Activated naive CD4-positive, alpha-beta T cell treated with anti-CD3 and anti-CD28 coated beads, Interleukin-2, amount 10 ng/mL, durations not matched to agents 7 days and 5 days (primary cell): ENCODE data around the gene CHST3.

Experiments
- CTCF ChIA-PET: fragments of 350-600 bp; sonication (Branson Sonifier 250); formaldehyde crosslinking; loops from one replicate; lab custom pipeline; 2021; ENCODE audit warnings: antibody characterized with exemption; lab: Charles Lee
- DNase-seq: peaks from one replicate; pipeline ENCODE4 v3.0.0-alpha.2; 2020
- H3K27ac Mint-ChIP-seq: one replicate; pipeline ENCODE4 v1.8.0; 2021; ENCODE audit warnings: mild to moderate bottlenecking, moderate library complexity, mixed read lengths
- H3K27me3 Mint-ChIP-seq: one replicate; pipeline ENCODE4 v1.8.0; 2021; ENCODE audit warnings: mild to moderate bottlenecking, mixed read lengths
- H3K36me3 Mint-ChIP-seq: one replicate; pipeline ENCODE4 v1.8.0; 2021; ENCODE audit warnings: mixed read lengths
- H3K4me1 Mint-ChIP-seq: one replicate; pipeline ENCODE4 v1.8.0; 2021; ENCODE audit warnings: mixed read lengths
- H3K4me3 Mint-ChIP-seq: one replicate; pipeline ENCODE4 v1.8.0; 2021; ENCODE audit warnings: mild to moderate bottlenecking, moderate library complexity, mixed read lengths
- H3K9me3 Mint-ChIP-seq: one replicate; pipeline ENCODE4 v1.8.0; 2021; ENCODE audit warnings: mixed read lengths

CHST3 gene

DNA sequence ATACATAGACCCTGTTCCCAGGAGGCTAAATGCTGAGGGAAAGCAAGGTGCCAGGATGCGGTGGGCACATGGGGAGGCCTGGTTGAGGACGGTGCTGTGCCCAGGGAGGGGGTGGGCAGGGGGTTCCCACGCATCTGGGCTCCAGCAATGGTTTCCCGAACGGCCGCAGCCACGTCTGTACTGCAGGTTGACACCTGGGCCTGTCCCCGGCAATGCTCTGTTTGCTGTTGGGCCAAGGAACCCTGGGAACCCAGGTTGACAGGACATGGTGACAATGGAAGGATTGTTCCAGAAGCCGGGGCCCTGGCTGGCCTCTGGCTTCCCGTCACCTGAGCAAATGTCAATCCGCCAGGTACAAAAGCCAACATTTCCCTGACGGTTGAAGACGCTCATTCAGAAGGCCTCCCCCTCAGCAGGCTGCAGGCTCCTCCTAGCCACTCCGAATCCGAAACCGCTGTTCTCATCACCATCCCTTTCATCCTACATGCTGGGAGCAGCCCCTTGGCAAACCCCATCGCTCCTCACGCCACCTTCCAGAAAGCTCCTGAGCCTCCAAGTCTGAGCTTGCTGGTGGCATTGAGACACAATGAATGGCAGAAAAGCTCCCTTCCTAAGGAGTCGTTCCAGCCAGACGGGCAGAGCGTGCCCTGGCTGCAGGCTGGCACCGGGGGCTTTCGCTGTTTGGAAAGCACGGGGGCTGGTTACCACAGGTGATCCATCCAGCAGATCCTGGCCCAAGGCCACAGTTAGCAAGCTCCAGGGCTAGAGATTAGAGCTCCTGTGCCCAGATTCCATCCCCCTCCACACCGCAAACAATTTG lies 92.9 kb downstream of the CHST3 start:
- H3K4me1 Mint-ChIP-seq: peaks cover 4% of the 10 kb centered on the region
- peaks cover 28% of the 10 kb centered on the region for H3K27me3 Mint-ChIP-seq
- DNase-seq: no peak
- no peaks in the 10 kb centered on the region for H3K9me3 Mint-ChIP-seq
- no peak overlapping the region for H3K27ac Mint-ChIP-seq
- H3K4me3 Mint-ChIP-seq: no peak overlapping the region
- CTCF ChIA-PET: interaction anchor here (0.7 to 2.1 kb wide), 3 partner anchors 9 to 286 kb away, joined by 3 to 9 read pairs (median 6); no protein-coding TSS in a partner anchor
- H3K36me3 Mint-ChIP-seq: peaks cover 27% of the 10 kb centered on the region

GRCh38 chr10:72058347-72058898 lies 94.2 kb downstream of the CHST3 start:
- CTCF ChIA-PET: interaction anchor here (2.1 kb wide), 1 partner anchor 10 kb away, joined by 9 read pairs; no protein-coding TSS in a partner anchor
- no peaks in the 10 kb centered on the region for H3K9me3 Mint-ChIP-seq
- no peak for DNase-seq
- peaks cover 21% of the 10 kb centered on the region for H3K27me3 Mint-ChIP-seq
- H3K4me3 Mint-ChIP-seq: no peak overlapping the region
- H3K36me3 Mint-ChIP-seq: peaks cover 38% of the 10 kb centered on the region
- peaks cover 4% of the 10 kb centered on the region for H3K4me1 Mint-ChIP-seq
- peak overlapping the region; percentile 69 for H3K27ac Mint-ChIP-seq

DNA sequence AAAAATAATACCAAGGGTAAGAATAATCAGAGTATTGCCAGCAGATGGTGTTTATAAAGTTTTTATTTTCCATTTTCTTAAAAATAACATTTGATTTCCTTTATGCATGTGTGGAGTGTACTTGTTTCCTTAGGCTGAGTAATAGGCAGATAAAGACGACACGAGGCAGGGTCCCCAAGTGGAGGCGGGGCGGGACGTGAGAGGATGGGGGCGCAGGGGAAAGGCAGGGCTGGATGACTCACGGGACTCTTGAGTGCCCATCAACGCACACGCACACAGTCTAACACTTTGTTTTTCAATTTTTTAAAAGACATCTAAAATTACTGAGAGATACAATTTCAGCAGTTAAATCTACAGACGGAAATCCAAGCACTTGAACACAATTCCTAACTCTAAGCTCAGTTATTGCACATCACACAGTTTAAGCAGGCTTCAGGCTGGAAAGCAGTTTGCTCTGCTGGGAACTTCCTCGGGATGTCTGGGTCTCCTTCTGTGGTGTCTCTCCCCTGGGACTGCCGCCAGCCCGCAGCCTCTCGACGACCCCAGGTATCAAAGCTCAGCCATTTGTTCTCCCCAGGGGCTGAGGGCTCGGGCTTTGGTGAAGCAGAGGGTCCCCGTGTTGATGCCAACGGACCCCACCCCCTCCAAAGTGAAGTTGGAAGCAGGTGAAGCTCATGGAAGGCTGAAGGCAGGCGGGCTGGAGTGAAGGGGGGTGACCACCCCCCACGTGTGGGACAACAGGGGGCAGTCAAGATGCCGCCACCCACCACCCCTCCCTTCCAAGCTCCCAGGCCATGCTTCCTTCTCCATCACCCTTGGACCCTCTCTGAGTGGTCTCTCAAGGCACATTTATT lies 95.0 kb downstream of the CHST3 start:
- DNase-seq: no peak
- Mint-ChIP-seq H3K27me3 (peaks cover 16% of the 10 kb centered on the region), H3K9me3 (no peaks in the 10 kb centered on the region), H3K36me3 (peaks cover 44% of the 10 kb centered on the region), H3K4me3 (no peak overlapping the region), H3K4me1 (peaks cover 4% of the 10 kb centered on the region), H3K27ac (peak overlapping the region; percentile 78)
- CTCF ChIA-PET: interaction anchor here (0.7 to 2.1 kb wide), 3 partner anchors 11 to 12 kb away, joined by 3 to 9 read pairs (median 3); no protein-coding TSS in a partner anchor

DNA sequence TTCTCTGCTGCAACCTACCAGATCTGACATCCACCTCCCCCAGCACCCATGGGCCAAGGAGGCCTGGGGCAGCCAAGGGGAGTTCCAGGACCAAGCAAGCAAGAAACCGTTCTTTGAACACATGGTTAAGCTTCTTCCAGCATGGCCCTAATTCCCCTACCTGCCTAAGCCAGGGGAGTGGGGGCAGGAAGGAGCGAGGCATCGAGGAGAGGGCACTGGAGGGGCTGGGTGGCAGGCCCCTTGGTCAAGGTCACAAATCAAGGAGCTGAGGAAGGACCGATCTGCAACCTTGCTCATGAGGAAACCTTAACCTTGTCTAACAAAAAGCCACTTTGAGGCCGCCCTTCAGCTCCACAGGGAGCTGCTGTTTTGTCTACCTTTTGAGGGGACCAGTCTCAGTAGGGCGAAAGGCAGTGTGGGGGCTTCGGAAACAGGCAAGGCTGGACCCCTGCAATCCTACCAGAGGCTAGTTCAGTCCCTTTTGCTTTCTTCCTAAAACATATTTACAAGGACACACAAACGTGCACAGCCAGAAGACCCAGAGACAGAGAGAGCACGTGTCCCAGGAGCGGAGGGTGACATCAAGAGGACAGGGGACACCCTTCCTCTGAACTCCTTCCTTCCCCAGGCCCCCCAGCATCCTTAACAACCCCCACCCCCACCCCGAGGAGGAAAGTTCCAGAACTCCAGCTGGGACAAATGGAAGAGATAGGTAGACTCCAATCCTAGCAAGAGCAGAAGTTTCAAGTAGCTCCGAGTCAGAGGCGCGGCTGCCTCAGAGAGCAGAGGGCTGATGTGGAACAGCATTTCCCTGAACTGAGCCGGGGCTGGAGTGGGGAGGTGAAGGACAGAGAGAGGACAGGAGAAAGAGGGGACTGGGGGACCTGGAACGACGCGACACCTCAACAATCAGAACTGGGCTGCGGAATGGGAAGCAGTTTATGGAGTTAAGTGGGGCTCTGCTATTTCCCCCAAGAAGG lies 95.9 kb downstream of the CHST3 start:
- Mint-ChIP-seq H3K4me3 (no peak overlapping the region), H3K27ac (peak overlapping the region; percentile 70), H3K27me3 (peaks cover 13% of the 10 kb centered on the region), H3K4me1 (no peaks in the 10 kb centered on the region), H3K36me3 (peaks cover 47% of the 10 kb centered on the region), H3K9me3 (no peaks in the 10 kb centered on the region)
- DNase-seq: no peak
- CTCF ChIA-PET: interaction anchor here (0.7 to 1.1 kb wide), 2 partner anchors 11 to 12 kb away, joined by 3 read pairs; no protein-coding TSS in a partner anchor

DNA sequence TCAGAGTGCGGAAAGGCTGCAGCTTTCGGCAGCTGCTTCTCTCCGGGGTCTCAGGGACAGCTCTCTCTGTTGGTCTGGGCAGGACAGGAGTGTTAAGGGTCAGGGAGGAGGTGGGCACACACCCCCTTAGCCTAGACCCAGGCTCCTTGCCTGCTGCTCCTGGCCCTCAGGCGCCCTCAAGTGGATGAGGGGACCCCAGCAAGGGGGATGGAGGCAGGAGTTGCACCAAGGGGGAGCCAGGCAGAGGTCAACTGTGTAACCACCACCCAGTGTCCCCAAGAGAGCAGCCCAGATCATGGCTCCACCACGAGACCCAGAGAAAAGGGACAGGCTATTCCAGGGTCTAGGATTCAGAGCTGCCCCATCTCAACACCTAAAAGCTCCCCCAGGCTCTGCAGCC lies 97.3 kb downstream of the CHST3 start:
- DNase-seq: no peak
- Mint-ChIP-seq H3K27me3 (peaks cover 5% of the 10 kb centered on the region), H3K27ac (peak overlapping the region; percentile 75), H3K4me1 (no peaks in the 10 kb centered on the region), H3K4me3 (no peak overlapping the region), H3K9me3 (no peaks in the 10 kb centered on the region), H3K36me3 (peaks cover 55% of the 10 kb centered on the region)
- CTCF ChIA-PET: interaction anchor here (0.6 to 2.3 kb wide), 6 partner anchors 12 to 276 kb away, joined by 3 to 9 read pairs (median 3); no protein-coding TSS in a partner anchor

GRCh38 chr10:72061930-72062329 lies 97.7 kb downstream of the CHST3 start:
- Mint-ChIP-seq H3K4me1 (no peaks in the 10 kb centered on the region), H3K27me3 (peaks cover 5% of the 10 kb centered on the region), H3K27ac (peak overlapping the region; percentile 75), H3K36me3 (peaks cover 58% of the 10 kb centered on the region), H3K9me3 (no peaks in the 10 kb centered on the region), H3K4me3 (no peak overlapping the region)
- CTCF ChIA-PET: interaction anchor here (0.6 to 2.3 kb wide), 6 partner anchors 13 to 275 kb away, joined by 3 to 9 read pairs (median 3); no protein-coding TSS in a partner anchor
- no peak for DNase-seq

GRCh38 chr10:72062382-72062781 lies 98.2 kb downstream of the CHST3 start:
- H3K4me3 Mint-ChIP-seq: no peak overlapping the region
- H3K27ac Mint-ChIP-seq: no peak overlapping the region
- no peak for DNase-seq
- H3K9me3 Mint-ChIP-seq: no peaks in the 10 kb centered on the region
- CTCF ChIA-PET: interaction anchor here (0.9 to 2.3 kb wide), 4 partner anchors 13 to 170 kb away, joined by 3 to 9 read pairs (median 4); no protein-coding TSS in a partner anchor
- H3K36me3 Mint-ChIP-seq: peaks cover 62% of the 10 kb centered on the region
- H3K4me1 Mint-ChIP-seq: no peaks in the 10 kb centered on the region
- H3K27me3 Mint-ChIP-seq: peaks cover 1% of the 10 kb centered on the region
